Activated CD4-positive, alpha-beta T cell treated with anti-CD3 and anti-CD28 coated beads, Interleukin-10, Interleukin-2, amounts not matched to agents 100 ng/mL and 50 ng/mL, durations not matched to agents 16 hours and 8 hours (primary cell): ENCODE data around the gene TBX1.

Source experiments
- DNase-seq: peaks from one replicate; pipeline ENCODE4 v3.0.0-alpha.2; 2020

Gene TBX1

GRCh38 chr22:19738664-19739447 is 21.7 kb upstream of the TBX1 start:
- DNase-seq: no peak

- no peak for DNase-seq
Measured at GRCh38 chr22:19739448-19739895, 21.1 kb upstream of the TBX1 start.

GRCh38 chr22:19739911-19740449 is 20.6 kb upstream of the TBX1 start:
- DNase-seq: no peak

- no peak for DNase-seq
Measured at GRCh38 chr22:19740586-19740985, 20.0 kb upstream of the TBX1 start.

GRCh38 chr22:19741053-19741452 is 19.5 kb upstream of the TBX1 start:
- DNase-seq: no peak

- DNase-seq: no peak
Measured at GRCh38 chr22:19742160-19743066, 18.2 kb upstream of the TBX1 start.

- DNase-seq: no peak
Measured at GRCh38 chr22:19743081-19743480, 17.5 kb upstream of the TBX1 start.

GRCh38 chr22:19743651-19744050 is 16.9 kb upstream of the TBX1 start:
- DNase-seq: no peak

GRCh38 chr22:19744350-19745006 is 16.1 kb upstream of the TBX1 start:
- no peak for DNase-seq

- DNase-seq: no peak
Measured at GRCh38 chr22:19745155-19746101, 15.2 kb upstream of the TBX1 start.

GRCh38 chr22:19746726-19747125 is 13.9 kb upstream of the TBX1 start:
- no peak for DNase-seq

- no peak for DNase-seq
Measured at GRCh38 chr22:19747551-19747950, 13.0 kb upstream of the TBX1 start.

GRCh38 chr22:19748139-19748538 is 12.4 kb upstream of the TBX1 start:
- no peak for DNase-seq

GRCh38 chr22:19748991-19749664 is 11.4 kb upstream of the TBX1 start:
- no peak for DNase-seq

- no peak for DNase-seq
Measured at GRCh38 chr22:19749876-19750275, 10.7 kb upstream of the TBX1 start.

- DNase-seq: no peak
Measured at GRCh38 chr22:19750507-19751490, 9.8 kb upstream of the TBX1 start.

- no peak for DNase-seq
Measured at GRCh38 chr22:19751497-19752245, 8.9 kb upstream of the TBX1 start.

GRCh38 chr22:19753090-19753842 is 7.3 kb upstream of the TBX1 start:
- DNase-seq: no peak
